Measurements from ENCODE around the gene TANGO6. TPM values are rescaled to one million over a fixed set of nuclear protein-coding genes. Genes with fewer than 3 reads are reported as not detected.
A peak's percentile ranks its signal among the peaks of the same experiment; 100 is the strongest.

TANGO6 gene
- total RNA-seq, 1 donor from 2014 or later = 3.7 TPM

DNA sequence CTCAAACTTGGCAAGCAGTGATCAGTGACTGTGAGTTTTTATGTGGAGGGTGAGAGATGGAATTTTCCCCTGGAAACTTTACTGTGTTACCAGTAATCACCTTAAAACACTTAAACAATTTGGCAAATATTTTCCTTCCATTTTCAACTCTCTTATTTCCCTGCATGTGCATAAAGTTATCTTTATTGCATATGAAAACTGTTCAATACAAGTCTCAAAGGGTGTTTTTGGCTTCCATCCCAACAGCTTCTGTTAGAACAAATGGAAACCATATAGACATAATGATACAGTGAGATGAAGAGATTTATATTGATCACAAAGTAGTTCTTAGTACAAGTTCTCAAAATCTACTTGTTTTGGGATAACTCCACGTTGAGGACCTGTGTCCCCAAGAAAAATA lies 36.4 kb upstream of the TANGO6 start:
- no peaks in the 10 kb centered on the region for H3K4me1 ChIP-seq
- no peak overlapping the region for H3K27ac ChIP-seq
- H3K9me3 ChIP-seq = no peaks in the 10 kb centered on the region
- no peaks in the 10 kb centered on the region for H3K27me3 ChIP-seq
- DNase-seq (ENCODE audit: low spot score in 2 of 2) = no peak
- no peak overlapping the region for H3K4me3 ChIP-seq
- TF ChIP-seq, protein P1, sequence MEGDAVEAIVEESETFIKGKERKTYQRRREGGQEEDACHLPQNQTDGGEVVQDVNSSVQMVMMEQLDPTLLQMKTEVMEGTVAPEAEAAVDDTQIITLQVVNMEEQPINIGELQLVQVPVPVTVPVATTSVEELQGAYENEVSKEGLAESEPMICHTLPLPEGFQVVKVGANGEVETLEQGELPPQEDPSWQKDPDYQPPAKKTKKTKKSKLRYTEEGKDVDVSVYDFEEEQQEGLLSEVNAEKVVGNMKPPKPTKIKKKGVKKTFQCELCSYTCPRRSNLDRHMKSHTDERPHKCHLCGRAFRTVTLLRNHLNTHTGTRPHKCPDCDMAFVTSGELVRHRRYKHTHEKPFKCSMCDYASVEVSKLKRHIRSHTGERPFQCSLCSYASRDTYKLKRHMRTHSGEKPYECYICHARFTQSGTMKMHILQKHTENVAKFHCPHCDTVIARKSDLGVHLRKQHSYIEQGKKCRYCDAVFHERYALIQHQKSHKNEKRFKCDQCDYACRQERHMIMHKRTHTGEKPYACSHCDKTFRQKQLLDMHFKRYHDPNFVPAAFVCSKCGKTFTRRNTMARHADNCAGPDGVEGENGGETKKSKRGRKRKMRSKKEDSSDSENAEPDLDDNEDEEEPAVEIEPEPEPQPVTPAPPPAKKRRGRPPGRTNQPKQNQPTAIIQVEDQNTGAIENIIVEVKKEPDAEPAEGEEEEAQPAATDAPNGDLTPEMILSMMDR (IDR thresholded peaks at IDR 0.05) = no peak
- intact Hi-C loops (cut with DNase I) = no loop called here
- no peaks in the 10 kb centered on the region for H3K36me3 ChIP-seq

DNA sequence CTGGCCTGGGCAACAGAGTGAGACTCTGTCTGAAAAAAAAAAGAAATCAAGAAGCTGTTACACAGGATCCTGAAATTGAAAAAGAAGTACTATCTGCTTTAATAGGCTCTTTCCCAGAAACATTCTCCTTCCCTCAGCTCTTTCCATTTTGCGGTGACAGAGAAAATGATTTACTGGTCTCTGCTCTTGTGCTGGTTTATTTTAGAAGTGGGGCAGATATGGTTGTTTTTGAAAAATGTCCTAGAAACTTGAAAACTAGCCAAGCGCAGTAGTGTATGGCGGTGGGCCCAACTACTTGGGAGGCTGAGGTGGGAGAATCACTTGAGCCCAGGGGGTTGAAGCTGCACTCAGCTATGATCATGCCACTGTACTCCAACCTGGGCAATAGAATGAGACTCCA lies 28.8 kb upstream of the TANGO6 start:
- Histone ChIP-seq H3K4me1 (no peaks in the 10 kb centered on the region), H3K36me3 (no peaks in the 10 kb centered on the region), H3K4me3 (no peak overlapping the region), H3K27me3 (no peaks in the 10 kb centered on the region), H3K27ac (no peak overlapping the region), H3K9me3 (no peaks in the 10 kb centered on the region)
- TF ChIP-seq, protein P1 (IDR thresholded peaks at IDR 0.05) = no peak
- intact Hi-C loops (cut with DNase I) = no loop called here
- no peak for DNase-seq (ENCODE audit: low spot score in 2 of 2)

DNA sequence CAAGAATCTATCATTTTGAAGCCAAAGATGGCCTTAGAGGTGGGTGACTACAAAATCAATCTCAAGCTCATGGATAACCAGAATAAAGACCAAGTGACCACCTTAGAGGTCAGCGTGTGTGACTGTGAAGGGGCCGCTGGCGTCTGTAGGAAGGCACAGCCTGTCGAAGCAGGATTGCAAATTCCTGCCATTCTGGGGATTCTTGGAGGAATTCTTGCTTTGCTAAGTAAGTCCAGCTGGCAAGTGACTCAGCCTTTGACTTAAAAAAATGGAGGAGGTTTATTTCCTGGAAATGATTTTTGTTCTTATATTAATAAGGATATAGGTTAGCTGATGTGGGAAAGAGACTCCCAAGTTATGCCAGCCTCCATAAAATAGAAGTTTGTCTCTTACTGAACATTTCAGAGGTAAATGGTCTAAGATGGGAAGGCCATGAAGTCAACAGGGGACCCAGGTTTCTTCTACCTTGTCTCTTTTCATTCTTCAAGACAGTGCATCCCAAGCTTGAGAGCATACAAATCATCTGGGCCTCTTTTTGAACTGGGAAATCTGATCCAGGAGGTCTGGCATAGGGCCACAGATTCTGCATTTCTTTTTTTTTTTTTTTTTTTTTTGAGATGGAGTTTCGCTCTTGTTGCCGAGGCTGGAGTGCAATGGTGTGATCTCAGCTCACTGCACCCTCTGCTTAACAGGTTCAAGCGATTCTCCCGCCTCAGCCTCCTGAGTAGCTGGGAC lies 19.8 kb upstream of the TANGO6 start:
- no peaks in the 10 kb centered on the region for H3K9me3 ChIP-seq
- DNase-seq (ENCODE audit: low spot score in 2 of 2) = no peak
- TF ChIP-seq, protein P1 (IDR thresholded peaks at IDR 0.05) = no peak
- no peaks in the 10 kb centered on the region for H3K27me3 ChIP-seq
- intact Hi-C loops (cut with DNase I) = no loop called here
- H3K4me1 ChIP-seq = peaks cover 2% of the 10 kb centered on the region in 2 donors
- H3K27ac ChIP-seq = peak overlapping the region in 1 of 2 donors; percentile 15
- no peaks in the 10 kb centered on the region for H3K36me3 ChIP-seq
- no peak overlapping the region for H3K4me3 ChIP-seq

DNA sequence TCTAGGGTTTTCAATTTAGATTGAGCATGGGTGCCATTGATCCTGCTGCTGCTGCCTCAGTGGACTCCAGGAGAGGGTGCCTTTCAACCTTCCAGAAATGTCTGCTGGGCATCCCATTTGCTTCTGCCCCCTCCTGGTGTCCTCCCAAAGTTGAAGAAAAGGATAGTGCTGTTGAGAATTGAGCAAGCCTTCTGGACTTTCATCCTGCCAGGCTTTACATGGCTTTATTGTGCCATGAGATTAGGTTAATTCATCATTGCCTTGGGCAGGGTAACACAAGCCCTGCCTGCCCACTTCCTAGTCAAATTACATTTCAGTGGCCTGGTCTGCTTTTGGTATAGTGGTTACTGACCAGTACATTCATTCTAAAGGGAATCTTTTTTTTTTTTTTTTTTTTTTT lies 17.9 kb upstream of the TANGO6 start:
- Histone ChIP-seq H3K27ac (no peak overlapping the region), H3K9me3 (no peaks in the 10 kb centered on the region), H3K4me3 (no peak overlapping the region), H3K36me3 (no peaks in the 10 kb centered on the region), H3K4me1 (peaks cover 2% of the 10 kb centered on the region in 2 donors), H3K27me3 (no peaks in the 10 kb centered on the region)
- no peak for DNase-seq (ENCODE audit: low spot score in 2 of 2)
- intact Hi-C loops (cut with DNase I) = no loop called here
- TF ChIP-seq, protein P1 (IDR thresholded peaks at IDR 0.05) = no peak

DNA sequence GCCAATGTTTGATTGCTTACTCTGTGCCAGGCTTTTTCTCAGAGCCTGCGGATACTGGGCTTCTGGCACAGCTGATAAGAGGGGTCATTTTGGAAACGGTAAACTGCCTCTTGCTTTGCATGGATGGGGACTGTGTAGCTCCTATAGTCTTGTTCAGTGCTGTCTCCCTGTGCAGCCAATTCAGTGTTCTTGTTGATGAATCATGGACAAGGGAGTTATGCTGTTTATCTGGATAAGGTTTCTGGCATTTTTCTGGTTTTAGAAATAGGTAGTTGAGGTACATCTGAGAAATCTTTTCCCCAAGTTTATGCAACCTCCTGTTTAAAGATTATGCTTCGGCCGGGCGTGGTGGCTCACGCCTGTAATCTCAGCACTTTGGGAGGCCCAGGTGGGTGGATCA lies 16.7 kb upstream of the TANGO6 start:
- DNase-seq (ENCODE audit: low spot score in 2 of 2) = no peak
- no peak overlapping the region for H3K4me3 ChIP-seq
- H3K9me3 ChIP-seq = no peaks in the 10 kb centered on the region
- intact Hi-C loops (cut with DNase I) = no loop called here
- H3K27ac ChIP-seq = no peak overlapping the region
- no peaks in the 10 kb centered on the region for H3K36me3 ChIP-seq
- H3K4me1 ChIP-seq = peaks cover 2% of the 10 kb centered on the region in 2 donors
- TF ChIP-seq, protein P1 (IDR thresholded peaks at IDR 0.05) = no peak
- no peaks in the 10 kb centered on the region for H3K27me3 ChIP-seq

All from ascending aorta (tissue), 2 donors.